Measurements from ENCODE around the gene MAN1B1. TPM values are rescaled to one million over a fixed set of nuclear protein-coding genes. Genes with fewer than 3 reads are reported as not detected.
A peak's percentile ranks its signal among the peaks of the same experiment; 100 is the strongest.

MAN1B1 gene
- total and polyA plus RNA-seq, 2 of the 8 experiments (the other 6 are each of a cell fraction or from before 2014, with no cell fraction given) = 33.7 to 36.3 TPM

DNA sequence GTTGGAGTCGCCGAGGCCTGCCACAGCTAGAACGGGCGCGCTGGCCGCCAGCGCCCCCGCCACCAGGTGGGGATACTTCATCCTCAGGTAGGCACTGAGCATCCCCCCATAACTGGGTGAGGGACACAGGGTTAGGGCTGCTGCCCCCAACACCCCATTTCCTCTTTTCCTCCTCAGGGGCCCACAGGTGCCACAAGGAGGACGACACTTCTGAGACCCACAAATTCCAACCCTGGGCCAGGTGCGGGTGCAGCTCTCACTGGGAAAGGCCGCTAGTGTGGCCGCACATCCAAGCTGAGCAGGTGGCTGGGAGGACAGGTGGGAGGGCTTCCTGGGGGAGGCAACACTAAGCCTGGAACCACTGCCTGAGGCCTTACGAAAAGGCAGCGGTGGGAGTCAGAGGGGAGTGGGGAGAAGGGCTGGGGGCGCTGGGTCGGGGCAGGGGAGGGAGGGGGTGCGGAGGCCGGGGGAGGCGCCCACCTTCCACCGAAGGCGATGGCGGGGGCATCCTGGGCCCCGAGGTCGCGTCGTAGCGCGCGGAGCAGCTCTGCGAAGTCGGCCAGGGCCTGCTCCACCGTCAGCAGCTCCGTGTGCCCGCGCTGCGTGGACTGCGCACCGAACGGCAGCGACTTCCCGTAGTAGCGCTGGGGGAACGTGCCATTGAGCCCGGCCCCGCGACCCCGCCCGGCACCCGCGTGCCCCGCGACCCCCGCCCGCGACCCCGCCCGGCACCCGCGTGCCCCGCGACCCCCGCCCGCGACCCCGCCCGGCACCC is 26.8 kb downstream of the MAN1B1 start:
- Histone ChIP-seq H4K5ac (ENCODE audit: insufficient read length, low read depth, low read length) (no peak overlapping the region), H3K23ac (ENCODE audit: insufficient read length) (no peak overlapping the region), H3K23me2 (ENCODE audit: low read depth, low read length) (peaks cover 3% of the 10 kb centered on the region; the same call in 1 of the 2 replicates), H3K56ac (replicated peaks; ENCODE audit: insufficient read length, low read depth, low read length) (no peak overlapping the region), H2BK15ac (ENCODE audit: low read length) (no peak overlapping the region), H3K79me2 (ENCODE audit: control insufficient read depth in 1 of 2, insufficient read depth in 2 of 2, low read length in 2 of 2) (no peaks in the 10 kb centered on the region), H4K91ac (replicated peaks; ENCODE audit: insufficient read length, low read length) (no peak overlapping the region), H3K14ac (ENCODE audit: insufficient read length) (no peak overlapping the region), H3K79me1 (ENCODE audit: low read depth, low read length) (no peaks in the 10 kb centered on the region), H2BK120ac (replicated peaks; ENCODE audit: low read depth, low read length) (no peak overlapping the region), H3K4me2 (ENCODE audit: insufficient read depth in 1 of 2, low read depth in 2 of 2, low read length in 2 of 2) (peak overlapping the region; percentile 33 to 50; a peak in 2 of 4 replicates), H3K4ac (replicated peaks; ENCODE audit: insufficient read length, low read depth, low read length) (no peak overlapping the region), H3K27ac (ENCODE audit: low read depth, low read length) (no peak overlapping the region), H2BK20ac (ENCODE audit: low read length) (no peak overlapping the region), H4K8ac (ENCODE audit: extremely low read depth, insufficient read depth, low read length) (no peak overlapping the region), H3K27me3 (replicated peaks in 1 of 4; ENCODE audit: control insufficient read depth in 3 of 4, extremely low read depth in 1 of 4, insufficient read depth in 3 of 4, low read length in 3 of 4) (peaks cover 15 to 36% (median 30%) of the 10 kb centered on the region in 4 experiments), H3K4me3 (ENCODE audit: extremely low read depth in 1 of 4, insufficient read depth in 2 of 4, low read depth in 3 of 4, low read length in 4 of 4) (no peak overlapping the region; a peak in 1 of 8 replicates), H2BK5ac (ENCODE audit: low read depth, low read length) (no peak overlapping the region), H3K9ac (replicated peaks in 1 of 4; ENCODE audit: extremely low read depth in 1 of 4, low read depth in 3 of 4, low read length in 3 of 4) (no peak overlapping the region), H3K36me3 (ENCODE audit: control insufficient read depth in 2 of 4, insufficient read depth in 4 of 4, low read length in 3 of 4) (no peaks in the 10 kb centered on the region; a peak in 1 of 8 replicates), H3K18ac (ENCODE audit: extremely low read depth, low read length) (no peak overlapping the region; the same call in 1 of the 2 replicates), H4K20me1 (replicated peaks in 1 of 2; ENCODE audit: control insufficient read depth in 1 of 2, insufficient read depth in 2 of 2, low read length in 2 of 2) (peaks cover 0 to 4% of the 10 kb centered on the region in 2 experiments), H2AFZ (ENCODE audit: low read length) (no peak overlapping the region), H3K4me1 (replicated peaks in 1 of 4; ENCODE audit: control insufficient read depth in 3 of 4, insufficient read depth in 4 of 4, low read length in 3 of 4) (peaks cover 0 to 7% (median under 1%) of the 10 kb centered on the region in 4 experiments; a peak in 3 of 7 replicates), H2BK12ac (ENCODE audit: low read depth, low read length) (no peak overlapping the region), H3K9me3 (ENCODE audit: insufficient read depth in 2 of 2, low read depth in 1 of 2, low read length in 1 of 2) (no peaks in the 10 kb centered on the region), H2AK5ac (ENCODE audit: low read depth, low read length) (0 out of 2 replicates have a peak overlapping the region, but pooled peaks have one; percentile 9)
- 70% methylated on average over 12 of the region's 66 CpGs; no CpG with 5 or more reads in 1 of the 2 experiments for WGBS, 2 experiments (ENCODE audit: extremely low coverage in 1 of 2, insufficient coverage in 1 of 2, insufficient read length in 1 of 2, insufficient replicate concordance in 2 of 2, low coverage in 1 of 2, low lambda C conversion rate in 2 of 2, missing lambda C conversion rate in 1 of 2)
- ChIA-PET POLR2A (ENCODE audit: partially characterized antibody) (interaction anchor here (0.6 to 1.3 kb wide), 9 partner anchors 13 to 131 kb away, joined by 3 to 4 read pairs (median 3); partner anchors contain the start of gene SSNA1), CTCF (ENCODE audit: partially characterized antibody) (interaction anchor here (0.5 to 2.1 kb wide), 13 partner anchors 10 to 120 kb away, joined by 3 to 8 read pairs (median 3); partner anchors contain the start of genes NPDC1 and SAPCD2)
- FAIRE-seq (no peak), DNase-seq (ENCODE audit: low read depth in 1 of 2, low spot score in 2 of 2) (peak in 1 of 2 experiments; percentile 66)
- no peak; a peak in 2 of 4 replicates for TF ChIP-seq RAD21 (IDR thresholded peaks at IDR 0.05 in 1 of 2, conservative IDR thresholded peaks at IDR 0.05 in 1 of 2; ENCODE audit: low read depth in 2 of 2, low read length in 2 of 2)
- no peak for TF ChIP-seq TBP (IDR thresholded peaks at IDR 0.05; ENCODE audit: low read depth, low read length)
- TF ChIP-seq TEAD4 (IDR thresholded peaks at IDR 0.05; ENCODE audit: low read depth, low read length) = no peak
- TF ChIP-seq, protein P1, sequence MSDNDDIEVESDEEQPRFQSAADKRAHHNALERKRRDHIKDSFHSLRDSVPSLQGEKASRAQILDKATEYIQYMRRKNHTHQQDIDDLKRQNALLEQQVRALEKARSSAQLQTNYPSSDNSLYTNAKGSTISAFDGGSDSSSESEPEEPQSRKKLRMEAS (IDR thresholded peaks at IDR 0.05) = no peak
- TF ChIP-seq, protein P2, sequence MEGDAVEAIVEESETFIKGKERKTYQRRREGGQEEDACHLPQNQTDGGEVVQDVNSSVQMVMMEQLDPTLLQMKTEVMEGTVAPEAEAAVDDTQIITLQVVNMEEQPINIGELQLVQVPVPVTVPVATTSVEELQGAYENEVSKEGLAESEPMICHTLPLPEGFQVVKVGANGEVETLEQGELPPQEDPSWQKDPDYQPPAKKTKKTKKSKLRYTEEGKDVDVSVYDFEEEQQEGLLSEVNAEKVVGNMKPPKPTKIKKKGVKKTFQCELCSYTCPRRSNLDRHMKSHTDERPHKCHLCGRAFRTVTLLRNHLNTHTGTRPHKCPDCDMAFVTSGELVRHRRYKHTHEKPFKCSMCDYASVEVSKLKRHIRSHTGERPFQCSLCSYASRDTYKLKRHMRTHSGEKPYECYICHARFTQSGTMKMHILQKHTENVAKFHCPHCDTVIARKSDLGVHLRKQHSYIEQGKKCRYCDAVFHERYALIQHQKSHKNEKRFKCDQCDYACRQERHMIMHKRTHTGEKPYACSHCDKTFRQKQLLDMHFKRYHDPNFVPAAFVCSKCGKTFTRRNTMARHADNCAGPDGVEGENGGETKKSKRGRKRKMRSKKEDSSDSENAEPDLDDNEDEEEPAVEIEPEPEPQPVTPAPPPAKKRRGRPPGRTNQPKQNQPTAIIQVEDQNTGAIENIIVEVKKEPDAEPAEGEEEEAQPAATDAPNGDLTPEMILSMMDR (IDR thresholded peaks at IDR 0.05; ENCODE audit: control extremely low read depth in 1 of 3, insufficient read depth in 1 of 3, low read depth in 1 of 3, low read length in 3 of 3) = peak in 1 of 3 experiments; percentile 35; a peak in 1 of 4 replicates
- peak; percentile 74; the same call in 1 of the 2 replicates for TF ChIP-seq GABPA (IDR thresholded peaks at IDR 0.05; ENCODE audit: borderline replicate concordance, insufficient read depth, low read length)
- TF ChIP-seq SIRT6 (IDR thresholded peaks at IDR 0.05; ENCODE audit: low read length) = no peak
- no peak for TF ChIP-seq TAF7 (optimal IDR thresholded peaks at IDR 0.05; ENCODE audit: borderline replicate concordance, low read depth, low read length)
